Measurements from ENCODE around the gene TARDBP.
"Not testable (repeated sequence)": the region's sequence is repeated elsewhere in the genome, so short reads cannot be mapped to it uniquely, and the experiment has no call there.

Gene TARDBP

DNA sequence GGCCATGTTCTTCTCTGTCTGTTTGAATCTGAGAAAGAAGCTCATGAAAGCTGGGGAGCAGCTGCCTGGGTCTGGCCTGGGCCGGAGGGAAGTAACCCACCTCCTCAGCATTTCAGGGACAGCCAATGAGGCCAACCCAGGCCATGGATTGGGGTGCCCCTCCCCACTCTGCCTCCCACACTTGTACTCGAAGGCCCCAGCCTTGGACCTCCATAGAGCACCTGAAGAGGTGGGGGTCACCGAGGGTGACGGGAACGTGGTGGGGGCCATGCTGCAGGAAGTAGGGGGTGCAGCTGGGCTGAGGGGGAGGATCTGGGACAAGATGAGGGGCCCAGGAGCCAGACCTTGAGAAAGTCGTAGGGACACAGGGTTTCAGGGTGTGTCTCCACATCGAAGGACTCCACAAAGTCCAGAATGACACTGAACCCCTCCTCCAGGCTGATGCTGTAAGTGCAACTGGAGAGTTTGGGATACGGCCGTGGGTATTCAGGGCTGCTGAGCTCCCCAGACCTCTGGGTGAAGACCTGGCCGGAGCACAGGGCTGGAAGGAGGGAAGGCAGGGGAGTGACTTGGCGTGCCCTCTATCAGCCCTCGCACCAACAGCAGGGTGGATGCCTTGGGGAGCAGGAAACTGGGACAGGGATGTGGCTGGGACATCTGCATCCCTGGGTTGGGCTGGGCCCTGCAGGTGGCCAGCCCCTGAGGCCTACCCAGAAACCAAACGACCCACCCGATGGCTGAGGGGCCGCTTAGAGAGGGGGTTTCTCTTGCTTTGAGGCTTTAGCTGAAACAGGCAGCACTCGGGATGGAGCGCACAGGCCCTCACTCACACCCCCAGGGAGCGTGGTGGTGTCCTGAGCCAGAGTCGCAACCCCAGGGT is 30.8 kb downstream of the TARDBP start:
- DNase-seq (ENCODE audit: low read depth): no peak

GRCh38 chr1:11044086-11044848 is 31.8 kb downstream of the TARDBP start:
- DNase-seq (ENCODE audit: low read depth): no peak

GRCh38 chr1:11044849-11045427 is 32.5 kb downstream of the TARDBP start:
- no peak for DNase-seq (ENCODE audit: low read depth)

- DNase-seq (ENCODE audit: low read depth): no peak
Measured at GRCh38 chr1:11045428-11046269, 33.2 kb downstream of the TARDBP start.

DNA sequence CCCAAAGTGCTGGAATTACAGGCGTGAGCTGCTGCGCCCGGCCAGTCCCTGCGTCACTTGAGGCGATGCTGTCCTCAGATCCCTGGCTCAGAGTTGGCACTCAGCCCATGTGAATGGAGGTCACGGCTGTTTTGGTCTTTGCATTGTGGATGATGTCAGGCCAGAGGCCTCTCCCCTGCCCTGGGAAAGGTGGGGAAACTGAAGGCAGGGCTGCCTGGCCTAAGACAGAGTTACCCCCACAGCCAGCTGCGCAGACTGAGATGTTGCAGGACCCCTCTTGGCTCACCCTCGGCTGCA is 33.8 kb downstream of the TARDBP start:
- DNase-seq (ENCODE audit: low read depth): no peak

- DNase-seq (ENCODE audit: low read depth): no peak
Measured at GRCh38 chr1:11046625-11047365, 34.3 kb downstream of the TARDBP start, which contains the start of gene MASP2. TSS of gene MASP2 (minus strand) at chr1:11047239. CDS start at chr1:11047207, 32 bp downstream.

GRCh38 chr1:11051121-11051520 is 38.7 kb downstream of the TARDBP start:
- not testable (repeated sequence) for DNase-seq (ENCODE audit: low read depth)

GRCh38 chr1:11051781-11052511 is 39.5 kb downstream of the TARDBP start:
- no peak for DNase-seq (ENCODE audit: low read depth)

DNA sequence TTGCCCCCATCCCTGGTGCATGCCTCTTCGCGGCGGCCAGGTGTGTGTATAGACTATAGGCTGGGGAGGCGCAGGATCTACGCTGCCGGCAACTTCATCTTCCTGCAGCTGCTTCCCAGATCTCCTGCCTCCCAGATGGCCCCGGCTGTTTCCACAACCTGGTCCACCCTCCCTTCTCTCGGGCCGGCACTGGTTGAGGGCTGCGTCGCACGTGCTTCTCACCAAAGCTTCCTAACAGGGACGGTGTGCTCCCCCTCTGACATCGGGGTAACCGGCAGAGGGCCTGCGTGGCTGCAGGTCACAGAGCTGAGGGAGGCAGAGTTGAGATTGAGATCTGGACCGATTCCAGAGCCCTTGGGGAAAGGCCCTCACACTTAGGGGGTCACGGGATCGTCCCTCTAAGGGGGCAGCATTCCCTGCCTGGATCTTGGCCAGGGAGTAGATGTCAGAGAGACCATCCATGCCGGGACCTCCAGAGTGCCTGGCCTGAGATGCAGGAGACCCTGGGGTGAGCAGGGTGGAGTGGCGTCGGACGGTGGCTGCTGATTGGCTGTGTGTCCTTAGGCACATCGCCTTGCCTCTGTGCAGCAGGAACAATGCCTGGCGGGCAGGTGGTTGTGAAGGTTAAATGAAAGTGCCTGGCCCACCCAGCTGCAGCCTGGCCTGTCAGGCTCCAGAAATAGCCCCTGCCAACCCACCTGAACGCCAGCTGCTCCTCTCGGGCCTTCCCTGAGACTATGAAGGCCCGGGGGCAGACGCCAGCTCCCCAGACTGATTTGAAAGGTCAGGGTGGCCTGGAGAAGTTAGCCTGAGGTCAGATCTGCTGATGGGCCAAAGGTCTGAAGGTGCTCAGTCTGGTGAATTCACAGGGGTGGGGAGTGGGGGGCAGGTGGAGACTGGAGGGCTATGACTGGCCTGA is 40.6 kb downstream of the TARDBP start:
- no peak for DNase-seq (ENCODE audit: low read depth)

- DNase-seq (ENCODE audit: low read depth): no peak
Measured at GRCh38 chr1:11053758-11054137, 41.3 kb downstream of the TARDBP start.

- DNase-seq (ENCODE audit: low read depth): no peak
Measured at GRCh38 chr1:11054181-11054580, 41.7 kb downstream of the TARDBP start.

DNA sequence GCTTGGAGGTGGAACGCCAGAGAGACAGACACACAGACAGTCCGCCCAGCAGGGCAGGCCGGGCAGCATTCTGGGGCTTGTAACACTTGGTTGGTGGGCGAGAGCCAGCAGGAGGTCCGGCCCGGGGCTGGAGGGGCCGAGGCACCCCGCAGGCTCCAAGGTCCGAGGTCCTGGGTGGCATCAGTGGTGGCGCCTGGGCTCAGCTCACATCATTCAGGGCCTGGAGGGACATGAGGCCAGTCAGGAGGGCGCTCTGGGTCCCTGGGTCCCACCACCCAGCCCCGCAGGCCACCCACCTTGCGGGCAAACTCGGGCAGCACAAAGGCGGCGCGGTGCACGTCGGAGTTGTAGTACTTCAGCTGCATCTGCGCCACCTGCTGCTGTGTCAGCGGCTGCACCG is 42.2 kb downstream of the TARDBP start:
- no peak for DNase-seq (ENCODE audit: low read depth)

DNA sequence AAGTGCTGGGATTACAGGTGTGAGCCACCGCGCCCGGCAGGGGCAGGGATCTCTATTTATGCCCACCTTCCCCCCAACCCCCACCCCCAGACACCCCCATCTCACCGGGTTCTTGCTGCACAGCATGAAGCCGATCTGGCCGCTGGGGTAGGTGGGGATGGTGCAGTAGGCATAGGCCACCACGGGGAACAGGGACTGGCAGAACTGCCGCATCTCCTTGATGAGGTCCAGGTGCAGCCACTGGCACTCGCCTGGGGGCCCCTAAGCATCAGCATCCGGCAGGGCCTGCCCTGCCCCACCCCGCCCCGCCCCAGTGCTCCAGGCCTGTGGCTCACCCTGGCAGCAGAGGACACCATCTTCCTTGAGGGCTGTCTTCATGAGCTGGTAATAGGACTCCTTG is 43.2 kb downstream of the TARDBP start:
- no peak for DNase-seq (ENCODE audit: low read depth)

- DNase-seq (ENCODE audit: low read depth): no peak
Measured at GRCh38 chr1:11056504-11056903, 44.0 kb downstream of the TARDBP start.

- DNase-seq (ENCODE audit: low read depth): no peak
Measured at GRCh38 chr1:11057477-11057876, 45.0 kb downstream of the TARDBP start.

- no peak for DNase-seq (ENCODE audit: low read depth)
Measured at GRCh38 chr1:11058026-11058425, 45.6 kb downstream of the TARDBP start.

DNA sequence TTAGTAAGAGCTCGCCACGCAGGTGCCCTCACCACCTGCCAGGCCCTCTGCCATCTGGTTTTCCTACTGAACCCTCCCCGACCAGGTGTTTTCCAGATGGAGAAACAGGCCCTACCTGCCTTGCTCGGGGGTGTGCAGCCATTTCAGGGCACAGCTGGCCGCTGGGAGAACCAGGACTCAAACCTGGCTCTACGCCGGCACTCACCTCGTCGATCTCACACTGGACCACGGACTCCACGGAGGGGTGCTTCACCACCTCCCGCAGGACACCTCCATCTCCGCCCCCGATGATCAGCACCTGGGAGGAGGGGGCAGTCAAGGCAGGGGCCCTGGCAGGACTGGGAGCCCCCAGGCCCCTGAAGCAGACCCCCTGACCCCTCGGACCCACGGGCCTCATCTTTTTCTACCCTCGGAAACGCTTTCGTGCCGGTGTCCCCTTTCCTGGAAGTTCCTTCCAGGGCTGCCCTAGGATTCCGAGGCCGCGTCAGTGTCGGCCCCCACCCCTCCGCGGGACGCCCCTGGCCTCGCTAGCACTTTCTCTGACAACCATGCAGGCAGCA is 46.2 kb downstream of the TARDBP start:
- no peak for DNase-seq (ENCODE audit: low read depth)

DNA sequence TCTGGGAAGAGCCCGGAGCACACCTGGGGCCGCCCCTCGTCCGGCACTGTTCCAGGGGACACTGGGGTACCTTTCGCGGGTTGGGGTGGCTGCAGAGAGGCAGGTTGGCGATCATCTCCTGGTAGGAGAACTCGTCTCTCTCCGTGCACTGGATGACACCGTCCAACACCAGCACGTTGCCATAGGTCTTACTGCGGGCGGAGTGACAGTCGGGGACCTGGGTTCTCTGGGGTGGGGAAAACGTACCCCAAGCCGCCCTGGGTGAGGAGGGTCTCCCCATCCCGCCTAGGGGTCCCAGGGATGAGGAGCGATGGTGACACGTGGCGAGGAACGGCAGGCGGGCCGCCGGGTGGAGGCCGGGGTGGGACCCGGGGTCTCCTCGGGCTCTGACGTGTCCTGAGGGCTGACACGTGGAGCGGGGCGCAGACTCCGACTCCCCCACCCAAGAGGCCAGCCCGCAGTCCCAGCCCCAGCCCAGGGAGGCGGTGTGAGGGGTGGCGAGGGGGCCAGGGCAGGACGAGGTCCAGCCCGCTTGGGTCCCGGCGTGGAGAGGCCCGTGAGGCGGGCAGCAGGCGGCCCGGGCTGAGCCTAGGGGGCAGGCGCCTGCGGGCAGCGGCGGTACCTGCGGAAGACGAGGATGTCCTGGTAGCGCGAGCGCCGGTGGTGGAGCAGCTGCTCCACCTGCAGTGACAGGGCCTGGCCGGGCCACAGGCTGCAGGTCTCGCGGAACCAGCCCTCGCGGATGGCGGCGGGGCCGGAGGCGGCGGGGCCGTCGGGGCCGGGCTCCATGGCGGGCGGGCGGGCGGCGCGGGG is 46.9 kb downstream of the TARDBP start:
- DNase-seq (ENCODE audit: low read depth): no peak
